Measurements from ENCODE around the gene CAPRIN2. TPM values are rescaled to one million over a fixed set of nuclear protein-coding genes. Genes with fewer than 3 reads are reported as not detected.

CAPRIN2 gene
- total RNA-seq, 2 experiments from 2014 or later, result 6.7 to 8.6 TPM

Other genes starting within 250 kb of the CAPRIN2 start
- 10 to 100 TPM; 45.3 to 45.7 TPM for gene IPO8, start 59.1 kb downstream of the CAPRIN2 start, total RNA-seq
- not detected for gene TSPAN11, start 171.8 kb upstream of the CAPRIN2 start, total RNA-seq

Measured in activated naive CD8-positive, alpha-beta T cell treated with anti-CD3 and anti-CD28 coated beads for 36 hours (primary cell).